T-helper 1 cell treated with Interleukin-12 subunit alpha and Interleukin-12 subunit beta and Interleukin-4 antibody, amounts not matched to agents 30 μg/mL and 1 μg/mL, for 36 hours (primary cell): ENCODE data around the gene RFX2.

ENCODE experiments used
- H3K27ac Mint-ChIP-seq: one replicate; pipeline ENCODE4 v1.8.0; 2021; ENCODE audit warnings: mild to moderate bottlenecking, mixed read lengths
- H3K27me3 Mint-ChIP-seq: one replicate; pipeline ENCODE4 v1.8.0; 2021; ENCODE audit warnings: low read depth, mixed read lengths
- H3K36me3 Mint-ChIP-seq: one replicate; pipeline ENCODE4 v1.8.0; 2021; ENCODE audit warnings: low read depth, mixed read lengths
- H3K4me1 Mint-ChIP-seq: one replicate; pipeline ENCODE4 v1.8.0; 2021; ENCODE audit warnings: low read depth, mixed read lengths
- H3K4me3 Mint-ChIP-seq: one replicate; pipeline ENCODE4 v1.8.0; 2021; ENCODE audit warnings: mild to moderate bottlenecking, moderate library complexity, mixed read lengths
- H3K9me3 Mint-ChIP-seq: one replicate; pipeline ENCODE4 v1.8.0; 2021; ENCODE audit warnings: mixed read lengths

The RFX2 gene

GRCh38 chr19:6110360-6110977 lies at the start of gene RFX2:
Gene RFX2 (minus strand): TSS chr19:6110500. CDS start chr19:6047496, 63,004 bp downstream.
- Mint-ChIP-seq H3K27ac (peak within 1 kb of the TSS; percentile 84), H3K27me3 (peaks cover 19% of the 10 kb centered on the region)

GRCh38 chr19:6156033-6156432 lies 45.7 kb upstream of the RFX2 start:
- Mint-ChIP-seq H3K27ac (no peak overlapping the region), H3K4me1 (peaks cover under 1% of the 10 kb centered on the region), H3K4me3 (no peak overlapping the region), H3K9me3 (peaks cover 8% of the 10 kb centered on the region), H3K36me3 (no peaks in the 10 kb centered on the region), H3K27me3 (peaks cover 4% of the 10 kb centered on the region)

More at GRCh38 chr19:6110360-6110977, at the start of gene RFX2:
- Mint-ChIP-seq H3K9me3 (no peaks in the 10 kb centered on the region), H3K4me1 (peaks cover 22% of the 10 kb centered on the region), H3K4me3 (peak within 1 kb of the TSS; percentile 90), H3K36me3 (peaks cover 2% of the 10 kb centered on the region)

- Mint-ChIP-seq H3K9me3 (peaks cover 10% of the 10 kb centered on the region), H3K27ac (no peak overlapping the region), H3K27me3 (peaks cover 4% of the 10 kb centered on the region), H3K4me3 (no peak overlapping the region), H3K36me3 (no peaks in the 10 kb centered on the region), H3K4me1 (no peaks in the 10 kb centered on the region)
Observed at GRCh38 chr19:6150289-6150688, 40.0 kb upstream of the RFX2 start.

GRCh38 chr19:6141217-6141616 lies 30.9 kb upstream of the RFX2 start:
- Mint-ChIP-seq H3K27me3 (no peaks in the 10 kb centered on the region), H3K9me3 (no peaks in the 10 kb centered on the region), H3K36me3 (no peaks in the 10 kb centered on the region), H3K4me3 (no peak overlapping the region), H3K4me1 (no peaks in the 10 kb centered on the region), H3K27ac (no peak overlapping the region)

GRCh38 chr19:6138511-6138910 lies 28.2 kb upstream of the RFX2 start:
- H3K4me1 Mint-ChIP-seq: no peaks in the 10 kb centered on the region
- no peaks in the 10 kb centered on the region for H3K36me3 Mint-ChIP-seq
- no peaks in the 10 kb centered on the region for H3K27me3 Mint-ChIP-seq
- no peak overlapping the region for H3K27ac Mint-ChIP-seq
- no peaks in the 10 kb centered on the region for H3K9me3 Mint-ChIP-seq
- H3K4me3 Mint-ChIP-seq: no peak overlapping the region

- H3K4me1 Mint-ChIP-seq: no peaks in the 10 kb centered on the region
- no peaks in the 10 kb centered on the region for H3K9me3 Mint-ChIP-seq
- no peaks in the 10 kb centered on the region for H3K27me3 Mint-ChIP-seq
- H3K27ac Mint-ChIP-seq: no peak overlapping the region
- H3K36me3 Mint-ChIP-seq: no peaks in the 10 kb centered on the region
- H3K4me3 Mint-ChIP-seq: no peak overlapping the region
Observed at GRCh38 chr19:6138066-6138465, 27.8 kb upstream of the RFX2 start.

- H3K4me3 Mint-ChIP-seq: no peak overlapping the region
Observed at GRCh38 chr19:6133231-6133630, 22.9 kb upstream of the RFX2 start.

GRCh38 chr19:6132482-6132881 lies 22.2 kb upstream of the RFX2 start:
- Mint-ChIP-seq H3K27ac (no peak overlapping the region), H3K4me1 (no peaks in the 10 kb centered on the region), H3K9me3 (peaks cover 3% of the 10 kb centered on the region), H3K36me3 (no peaks in the 10 kb centered on the region), H3K4me3 (no peak overlapping the region), H3K27me3 (no peaks in the 10 kb centered on the region)

More at GRCh38 chr19:6133231-6133630, 22.9 kb upstream of the RFX2 start:
- H3K36me3 Mint-ChIP-seq: no peaks in the 10 kb centered on the region
- no peaks in the 10 kb centered on the region for H3K4me1 Mint-ChIP-seq
- H3K9me3 Mint-ChIP-seq: no peaks in the 10 kb centered on the region
- H3K27ac Mint-ChIP-seq: no peak overlapping the region
- H3K27me3 Mint-ChIP-seq: no peaks in the 10 kb centered on the region

- Mint-ChIP-seq H3K27me3 (no peaks in the 10 kb centered on the region), H3K4me3 (no peak overlapping the region), H3K27ac (no peak overlapping the region), H3K9me3 (peaks cover 3% of the 10 kb centered on the region), H3K4me1 (peaks cover 5% of the 10 kb centered on the region), H3K36me3 (no peaks in the 10 kb centered on the region)
Observed at GRCh38 chr19:6127716-6128335, 17.5 kb upstream of the RFX2 start.

GRCh38 chr19:6126335-6126974 lies 16.2 kb upstream of the RFX2 start:
- H3K27me3 Mint-ChIP-seq: no peaks in the 10 kb centered on the region
- H3K36me3 Mint-ChIP-seq: no peaks in the 10 kb centered on the region
- H3K9me3 Mint-ChIP-seq: peaks cover 3% of the 10 kb centered on the region
- H3K4me3 Mint-ChIP-seq: no peak overlapping the region
- H3K27ac Mint-ChIP-seq: no peak overlapping the region
- peaks cover 5% of the 10 kb centered on the region for H3K4me1 Mint-ChIP-seq

- no peak overlapping the region for H3K4me3 Mint-ChIP-seq
- H3K4me1 Mint-ChIP-seq: peaks cover 5% of the 10 kb centered on the region
- H3K36me3 Mint-ChIP-seq: no peaks in the 10 kb centered on the region
- H3K9me3 Mint-ChIP-seq: peaks cover 3% of the 10 kb centered on the region
- H3K27ac Mint-ChIP-seq: no peak overlapping the region
- no peaks in the 10 kb centered on the region for H3K27me3 Mint-ChIP-seq
Observed at GRCh38 chr19:6125571-6125989, 15.3 kb upstream of the RFX2 start.

- H3K9me3 Mint-ChIP-seq: peaks cover 4% of the 10 kb centered on the region
- H3K4me3 Mint-ChIP-seq: no peak overlapping the region
- H3K27me3 Mint-ChIP-seq: peaks cover 15% of the 10 kb centered on the region
Observed at GRCh38 chr19:6119031-6119430, 8.7 kb upstream of the RFX2 start.

GRCh38 chr19:6118043-6118442 lies 7.7 kb upstream of the RFX2 start:
- Mint-ChIP-seq H3K27me3 (peaks cover 15% of the 10 kb centered on the region), H3K27ac (no peak overlapping the region), H3K4me1 (no peaks in the 10 kb centered on the region), H3K4me3 (no peak overlapping the region), H3K9me3 (peaks cover 4% of the 10 kb centered on the region), H3K36me3 (peaks cover 2% of the 10 kb centered on the region)

More at GRCh38 chr19:6119031-6119430, 8.7 kb upstream of the RFX2 start:
- Mint-ChIP-seq H3K36me3 (peaks cover 2% of the 10 kb centered on the region), H3K4me1 (no peaks in the 10 kb centered on the region), H3K27ac (no peak overlapping the region)

GRCh38 chr19:6117534-6117933 lies 7.2 kb upstream of the RFX2 start:
- Mint-ChIP-seq H3K4me1 (no peaks in the 10 kb centered on the region), H3K4me3 (no peak overlapping the region), H3K9me3 (peaks cover 4% of the 10 kb centered on the region), H3K27me3 (peaks cover 15% of the 10 kb centered on the region), H3K27ac (no peak overlapping the region), H3K36me3 (peaks cover 2% of the 10 kb centered on the region)
